ENCODE results near the gene S100A8.

Gene S100A8

DNA sequence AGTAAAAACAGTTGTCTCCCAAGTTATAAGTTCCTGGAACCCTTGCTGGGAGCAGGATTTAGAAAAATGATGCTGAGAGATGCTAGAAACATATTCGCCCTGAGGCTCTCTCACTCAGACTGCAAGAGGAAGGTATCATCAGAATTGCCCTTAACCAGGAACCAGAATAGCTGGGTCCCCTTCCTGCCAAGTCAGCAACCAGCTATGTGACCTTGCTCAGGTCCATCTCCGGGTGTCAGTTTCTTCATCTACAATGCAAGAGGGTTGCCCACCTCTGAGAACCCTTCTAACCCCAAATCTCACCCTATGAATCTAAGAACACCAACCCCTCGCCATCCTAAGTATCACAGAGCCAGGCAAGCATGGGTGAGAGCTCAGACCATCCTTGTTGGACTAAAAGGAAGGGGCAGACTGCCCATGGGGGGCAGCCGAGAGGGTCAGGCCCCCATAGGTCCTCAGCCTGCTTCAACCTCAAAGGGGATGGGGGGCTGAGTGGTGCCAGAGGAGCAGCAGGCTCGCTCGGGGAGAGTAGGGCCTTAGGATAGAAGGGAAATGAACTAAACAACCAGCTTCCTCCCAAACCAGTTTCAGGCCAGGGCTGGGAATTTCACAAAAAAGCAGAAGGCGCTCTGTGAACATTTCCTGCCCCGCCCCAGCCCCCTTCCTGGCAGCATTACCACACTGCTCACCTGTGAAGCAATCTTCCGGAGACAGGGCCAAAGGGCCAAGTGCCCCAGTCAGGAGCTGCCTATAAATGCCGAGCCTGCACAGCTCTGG is 33.6 kb downstream of the S100A8 start:
- H3K4me3 ChIP-seq (ENCODE audit: low read depth, low read length) = no peak overlapping the region
- no peak for TF ChIP-seq CTCF (IDR thresholded peaks at IDR 0.05; ENCODE audit: borderline replicate concordance, insufficient read depth, low read depth, low read length)

GRCh38 chr1:153356392-153357075 is 34.3 kb downstream of the S100A8 start:
- no peak overlapping the region for H3K4me3 ChIP-seq (ENCODE audit: low read depth, low read length)
- no peak for TF ChIP-seq CTCF (IDR thresholded peaks at IDR 0.05; ENCODE audit: borderline replicate concordance, insufficient read depth, low read depth, low read length)

DNA sequence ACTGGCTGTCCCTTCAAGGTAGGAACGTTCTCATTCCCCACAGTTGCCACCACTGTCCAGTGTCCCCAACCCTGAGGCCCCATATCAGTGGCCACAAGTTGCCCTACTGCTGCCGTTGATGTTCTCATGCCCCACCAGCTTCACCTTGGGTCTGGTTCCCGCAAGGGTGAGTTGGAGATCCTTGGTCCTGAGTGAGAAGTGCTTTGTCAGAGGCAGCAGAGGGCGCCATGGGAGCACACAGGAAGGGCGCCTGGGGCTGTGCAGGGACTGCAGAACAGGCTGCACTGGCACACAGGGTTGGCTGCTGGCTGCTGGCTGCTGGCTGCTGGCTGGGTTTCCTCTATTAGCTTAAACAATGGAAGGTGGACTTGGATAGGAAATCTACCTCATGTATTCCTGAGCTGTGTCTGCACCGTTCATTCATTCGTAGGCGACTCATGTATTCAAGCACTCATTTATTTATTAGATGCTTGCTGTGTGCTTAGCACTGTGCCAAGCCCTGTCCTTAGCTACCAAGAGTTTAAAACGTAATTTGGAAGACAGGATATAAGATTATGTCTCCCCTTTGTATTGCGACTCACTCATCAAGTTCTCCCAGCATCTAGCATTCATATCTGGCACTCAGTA is 35.3 kb downstream of the S100A8 start:
- peak; percentile 83 for TF ChIP-seq CTCF (IDR thresholded peaks at IDR 0.05; ENCODE audit: borderline replicate concordance, insufficient read depth, low read depth, low read length)
- H3K4me3 ChIP-seq (ENCODE audit: low read depth, low read length) = no peak overlapping the region

DNA sequence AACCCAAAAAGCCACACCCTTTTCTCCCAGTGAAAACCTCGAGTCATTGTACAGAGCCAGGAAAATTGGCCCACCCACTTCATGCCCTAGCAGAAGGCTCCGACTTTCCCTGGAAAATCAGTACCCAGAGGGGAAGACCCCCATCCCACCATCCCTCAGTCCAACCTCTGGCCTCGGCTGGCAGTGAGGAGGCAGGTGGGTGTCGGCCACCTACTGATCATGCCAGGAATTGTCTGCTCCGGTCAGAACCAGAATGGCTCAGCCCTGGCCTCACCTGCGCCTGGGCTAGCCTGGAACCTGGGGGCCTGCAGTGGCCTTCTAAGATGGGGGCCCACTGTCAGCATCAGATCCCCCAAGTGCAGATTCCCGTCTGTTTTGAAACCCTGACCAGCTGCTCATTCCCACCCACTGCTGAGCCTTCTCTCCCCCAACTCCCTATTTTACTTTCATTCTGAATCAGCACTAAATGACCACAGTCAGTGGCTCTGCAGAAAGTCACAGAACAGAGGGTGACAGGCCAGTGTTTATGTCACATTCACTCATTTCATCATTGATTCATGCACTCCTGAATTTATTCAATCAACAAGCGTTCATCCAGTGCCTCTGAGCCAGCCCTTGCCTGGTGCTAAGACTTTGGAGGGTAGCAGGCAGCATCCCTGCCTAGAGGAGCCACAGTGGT is 36.2 kb downstream of the S100A8 start:
- H3K4me3 ChIP-seq (ENCODE audit: low read depth, low read length) = no peak overlapping the region
- TF ChIP-seq CTCF (IDR thresholded peaks at IDR 0.05; ENCODE audit: borderline replicate concordance, insufficient read depth, low read depth, low read length) = 0 out of 2 replicates have a peak, but pooled peaks have one; percentile 9

DNA sequence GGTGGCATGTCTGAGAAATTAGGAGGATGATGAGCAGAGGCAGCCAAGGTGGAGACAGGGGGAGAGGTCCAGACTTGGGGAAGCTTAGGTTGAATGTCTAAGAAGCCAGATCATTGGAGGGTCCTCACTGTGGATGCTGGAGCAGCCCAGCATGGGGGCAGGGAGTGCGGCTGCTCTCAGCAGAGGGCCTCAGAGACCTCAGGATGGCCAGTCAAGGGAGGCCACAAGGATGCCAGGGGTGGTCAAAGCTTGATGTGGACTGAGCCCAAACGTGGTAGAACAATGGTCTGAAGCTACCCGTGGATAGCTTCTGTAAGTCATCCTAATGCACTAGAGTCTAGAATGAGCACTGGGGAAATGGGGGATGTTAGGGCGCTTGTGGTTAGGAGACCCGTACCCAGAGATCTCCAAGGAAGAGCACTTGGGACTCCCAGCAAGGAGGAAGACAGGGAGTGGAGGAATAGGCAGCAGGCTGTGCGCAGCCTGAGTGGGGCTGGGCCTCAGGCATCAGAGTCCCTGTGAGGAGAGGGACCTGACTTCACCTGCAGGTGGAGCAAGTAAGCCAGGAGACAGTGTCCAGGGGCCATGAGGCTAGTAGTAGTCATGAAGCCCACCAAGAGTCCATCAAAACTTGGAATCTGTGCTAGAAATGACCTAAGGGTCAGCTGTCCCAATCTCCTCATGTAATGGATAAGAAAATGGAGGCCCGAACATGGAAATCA is 37.5 kb downstream of the S100A8 start:
- TF ChIP-seq CTCF (IDR thresholded peaks at IDR 0.05; ENCODE audit: borderline replicate concordance, insufficient read depth, low read depth, low read length) = peak; percentile 58
- H3K4me3 ChIP-seq (ENCODE audit: low read depth, low read length) = no peak overlapping the region

DNA sequence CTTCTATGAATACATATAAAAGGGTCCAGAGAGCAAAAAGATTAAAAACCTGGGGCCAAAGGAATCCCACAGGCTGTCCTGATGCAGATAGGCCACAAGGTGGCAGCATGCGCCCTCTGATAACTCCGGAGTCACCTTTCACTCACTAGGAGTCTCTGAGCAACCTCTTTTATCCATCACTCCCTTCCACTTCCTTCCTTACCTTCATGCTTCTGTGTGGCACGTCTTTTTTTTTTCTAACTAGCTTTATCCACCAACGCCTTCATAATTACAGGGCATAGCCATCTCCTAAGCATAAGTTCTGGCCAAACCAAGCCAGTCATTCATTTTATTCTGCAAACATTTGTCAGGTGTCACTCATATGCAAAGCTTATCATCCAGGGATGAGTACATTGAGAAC is 38.4 kb downstream of the S100A8 start:
- H3K4me3 ChIP-seq (ENCODE audit: low read depth, low read length) = no peak overlapping the region
- TF ChIP-seq CTCF (IDR thresholded peaks at IDR 0.05; ENCODE audit: borderline replicate concordance, insufficient read depth, low read depth, low read length) = peak; percentile 79

All from GM12875 (cell line).